Vagina (tissue), 2 donors: ENCODE results near the gene TAF1. TPM values are rescaled to one million over a fixed set of nuclear protein-coding genes. Genes with fewer than 3 reads are reported as not detected.

ENCODE experiments used
- DNase-seq, 2 donors: peaks; one replicate each; pipeline ENCODE4 v3.0.0-alpha.2; 2017; ENCODE audit errors: extremely low spot score in 2 of 2
- H3K27ac ChIP-seq: fragments of 200-600 bp; sonication (generic); one replicate; pipeline ENCODE4 v1.5.1; 2019
- H3K27me3 ChIP-seq: fragments of 200-600 bp; sonication (generic); one replicate; pipeline ENCODE4 v1.5.1; 2019
- H3K36me3 ChIP-seq, 2 donors: fragments of 200-600 bp; sonication (generic); one replicate each; pipeline ENCODE4 v1.5.1; 2017 to 2019
- H3K4me1 ChIP-seq: fragments of 200-600 bp; sonication (generic); one replicate; pipeline ENCODE4 v1.5.1; 2019
- H3K4me3 ChIP-seq, 2 donors: fragments of 200-600 bp; sonication (generic); 1 replicate in 1 of 2; 2 replicates in 1 of 2; pipeline ENCODE4 v1.5.1; 2016 to 2019
- H3K9me3 ChIP-seq: fragments of 200-600 bp; sonication (generic); one replicate; pipeline ENCODE4 v1.5.1; 2019
- CTCF ChIP-seq, 3 experiments: fragments of 450-650 bp in 2 of 3; fragments of 200-600 bp in 1 of 3; sonication (generic) in 1 of 3; IDR thresholded peaks; one replicate each; pipeline ENCODE4 v1.5.1; 2017 to 2019; ENCODE audit warnings: antibody characterized with exemption in 3 of 3, mild to moderate bottlenecking in 2 of 3, moderate library complexity in 2 of 3
- POLR2A ChIP-seq, 2 donors: fragments of 450-650 bp; IDR thresholded peaks; one replicate each; pipeline ENCODE4 v1.6.1; 2017; ENCODE audit warnings: antibody characterized with exemption in 2 of 2, mild to moderate bottlenecking in 2 of 2, moderate library complexity in 2 of 2
- POLR2AphosphoS5 ChIP-seq, 2 donors: sonication (generic); formaldehyde crosslinking; IDR thresholded peaks; one replicate each; pipeline ENCODE4 v1.9.0; 2017; ENCODE audit warnings: antibody characterized with exemption in 2 of 2, mild to moderate bottlenecking in 2 of 2, low read depth in 1 of 2; ENCODE audit not compliant: insufficient read depth in 1 of 2
- intact Hi-C: fragments of 100-400 bp; cut with DNase I; formaldehyde crosslinking; loops from one replicate; pipeline ENCODE4 v1.15.1; 2023
- small RNA-seq: library from RNA; depleted of rRNA; stranded (forward); fragments of <200 nt; gene quantifications from one replicate; pipeline ENCODE3, GENCODE V24; 2016
- total RNA-seq: library from RNA; depleted of rRNA; stranded (reverse); fragments of >200 nt; gene quantifications from one replicate; pipeline ENCODE4 v1.2.3, GENCODE V29; 2016

The TAF1 gene
- total RNA-seq, 1 donor from 2014 or later = 49.8 TPM

DNA sequence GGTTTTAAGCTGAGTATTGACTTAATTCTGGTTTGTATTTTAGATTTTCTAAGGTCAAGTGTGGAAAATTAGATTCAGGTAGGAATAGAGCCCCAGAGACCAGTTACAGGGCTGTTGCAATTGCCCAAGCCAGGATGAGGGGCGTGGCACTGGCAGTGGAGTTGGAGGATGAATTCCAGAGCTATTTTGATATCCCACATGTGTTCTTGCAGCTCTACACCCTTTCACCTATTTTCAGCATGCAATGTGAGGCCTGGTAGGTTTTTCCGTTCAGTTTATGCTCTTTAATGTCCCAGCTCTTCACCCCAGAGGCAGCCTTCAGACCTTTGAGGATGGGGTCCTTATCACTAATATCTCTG is 148.9 kb downstream of the TAF1 start:
- Histone ChIP-seq H3K27me3 (no peaks in the 10 kb centered on the region), H3K9me3 (no peaks in the 10 kb centered on the region), H3K4me1 (no peaks in the 10 kb centered on the region), H3K27ac (no peak overlapping the region), H3K36me3 (no peaks in the 10 kb centered on the region), H3K4me3 (no peak overlapping the region)
- intact Hi-C loops = no loop called here
- no peak for DNase-seq
- TF ChIP-seq CTCF (IDR thresholded peaks at IDR 0.05) (no peak), POLR2A (IDR thresholded peaks at IDR 0.05) (no peak), POLR2AphosphoS5 (IDR thresholded peaks at IDR 0.05; ENCODE audit: insufficient read depth in 1 of 2, low read depth in 1 of 2) (no peak)

Small RNA genes within 50 kb of the gene (small RNA-seq; reads per million reads assigned to genes)
- not detected for gene AL590762.4
- not detected for gene RF00019

Other genes with a start within 250 kb of the TAF1 start
- gene MED12, start 247.8 kb upstream of the TAF1 start, total RNA-seq = 39.3 TPM
- 1.7 TPM for gene NLGN3, start 221.5 kb upstream of the TAF1 start, total RNA-seq
- gene GJB1, start 143.1 kb upstream of the TAF1 start, total RNA-seq = not detected
- gene ZMYM3, start 112.2 kb upstream of the TAF1 start, total RNA-seq = 27.0 TPM
- gene NONO, start 82.7 kb upstream of the TAF1 start, total RNA-seq = 171 TPM
- gene ITGB1BP2, start 64.6 kb upstream of the TAF1 start, total RNA-seq = 1.7 TPM
- 173 TPM for gene OGT, start 166.7 kb downstream of the TAF1 start, total RNA-seq
- gene GCNA, start 212.1 kb downstream of the TAF1 start, total RNA-seq = 9.1 TPM